HepG2 (cell line): ENCODE data around the gene C11orf24. TPM values are rescaled to one million over a fixed set of nuclear protein-coding genes. Genes with fewer than 3 reads are reported as not detected.

Source experiments
- ATAC-seq: fragments of 200-7000 bp; cut with Tn5 transposase; 3 replicates; pipeline ENCODE4 v1.9.1; 2020; ENCODE audit warnings: mild to moderate bottlenecking, moderate library complexity
- BruUV-seq: library from RNA; stranded (reverse); fragments of 400-500 nt; replicated peaks from 2 replicates; lab custom pipeline; 2021; lab: Mats Ljungman, UMichigan
- CTCF ChIA-PET: fragments of 300-600 bp; formaldehyde crosslinking; extraction: SDS; loops from one replicate; lab custom pipeline; 2021; ENCODE audit warnings: low total read pairs, inconsistent platforms, low intra/inter-chr PET ratio; lab: Yijun Ruan, JAX
- POLR2A ChIA-PET: fragments of 350-600 bp; sonication (Branson Sonifier 250); formaldehyde crosslinking; loops from one replicate; lab custom pipeline; 2020; ENCODE audit warnings: antibody characterized with exemption, inconsistent platforms; lab: Yijun Ruan, JAX
- DNase-seq: peaks from one replicate; pipeline ENCODE4 v3.0.0-alpha.2; 2015; ENCODE audit warnings: low spot score
- FAIRE-seq: peaks from 3 replicates; lab custom pipeline; 2011; peaks lifted over from hg19 to GRCh38; lab: Jason Lieb, UNC
- H2AFZ ChIP-seq: one replicate; pipeline ENCODE4 v1.6.1; 2011; ENCODE audit warnings: low read length, inconsistent platforms
- H3K27ac ChIP-seq: fragments of 300-600 bp; 3 replicates; pipeline ENCODE4 v1.8.0; 2011; ENCODE audit warnings: mixed run types, mild to moderate bottlenecking, mixed read lengths, low read length, inconsistent platforms; ENCODE audit not compliant: insufficient read depth; ENCODE audit errors: extremely low read length
- H3K27me3 ChIP-seq, 2 experiments: fragments of 200-600 bp in 1 of 2; 2 replicates in 1 of 2; 3 replicates in 1 of 2; pipeline versions ENCODE4 v1.6.0 to v1.8.0; 2011; ENCODE audit warnings: low read length in 2 of 2, mild to moderate bottlenecking in 2 of 2, moderate library complexity in 2 of 2, inconsistent platforms in 1 of 2; ENCODE audit not compliant: insufficient read depth in 2 of 2, control insufficient read depth in 1 of 2
- H3K36me3 ChIP-seq, 2 experiments: fragments of 200-600 bp in 1 of 2; replicated peaks in 1 of 2; 2 replicates in 1 of 2; 3 replicates in 1 of 2; pipeline versions ENCODE4 v1.5.1 to v1.8.0; 2011; ENCODE audit warnings: low read length in 2 of 2, inconsistent platforms in 1 of 2; ENCODE audit not compliant: insufficient read depth in 2 of 2, control insufficient read depth in 1 of 2
- H3K4me1 ChIP-seq: 2 replicates; pipeline ENCODE4 v1.5.1; 2012; ENCODE audit warnings: low read length, inconsistent platforms; ENCODE audit not compliant: insufficient read depth
- H3K4me2 ChIP-seq: 2 replicates; pipeline ENCODE4 v1.6.0; 2011; ENCODE audit warnings: low read depth, low read length, inconsistent platforms
- H3K4me3 ChIP-seq, 3 experiments: fragments of 200-600 bp in 1 of 3; sonication (generic), shearing (Covaris generic) in 1 of 3; replicated peaks in 1 of 3; 2 replicates each; pipeline ENCODE4 v1.5.1; 2011 to 2016; ENCODE audit warnings: low read length in 3 of 3, inconsistent platforms in 2 of 3, low read depth in 2 of 3, mild to moderate bottlenecking in 2 of 3, control low read depth in 1 of 3, mixed read lengths in 1 of 3; ENCODE audit not compliant: insufficient read depth in 1 of 3
- H3K79me2 ChIP-seq: one replicate; pipeline ENCODE4 v1.6.1; 2011; ENCODE audit warnings: low read length, inconsistent platforms; ENCODE audit not compliant: insufficient read depth
- H3K9ac ChIP-seq: 2 replicates; pipeline ENCODE4 v1.6.0; 2011; ENCODE audit warnings: mild to moderate bottlenecking, low read depth, low read length, inconsistent platforms; ENCODE audit not compliant: insufficient read depth
- H3K9me3 ChIP-seq: 2 replicates; pipeline ENCODE4 v1.5.1; 2012; ENCODE audit warnings: mild to moderate bottlenecking, low read length
- H4K20me1 ChIP-seq: 2 replicates; pipeline ENCODE4 v1.6.0; 2011; ENCODE audit warnings: inconsistent platforms, mild to moderate bottlenecking, low read length, moderate library complexity; ENCODE audit not compliant: insufficient read depth
- PAWR ChIP-seq: sonication (generic); formaldehyde crosslinking; IDR thresholded peaks from 2 replicates; pipeline ENCODE4 v1.4.0; 2020; ENCODE audit warnings: missing genetic modification reagents, mild to moderate bottlenecking, borderline replicate concordance
- SP2 ChIP-seq: sonication (generic); formaldehyde crosslinking; IDR thresholded peaks from 2 replicates; pipeline ENCODE4 v1.5.1; 2020; ENCODE audit warnings: mild to moderate bottlenecking, missing genetic modification reagents
- YY1 ChIP-seq: IDR thresholded peaks from 2 replicates; pipeline ENCODE4 v1.6.1; 2011; ENCODE audit warnings: low read length, low read depth, moderate library complexity, mild to moderate bottlenecking; ENCODE audit not compliant: insufficient read depth, insufficient replicate concordance
- ZNF572 ChIP-seq: sonication (generic); formaldehyde crosslinking; IDR thresholded peaks from 2 replicates; pipeline ENCODE4 v1.5.1; 2020; ENCODE audit warnings: mild to moderate bottlenecking, missing genetic modification reagents
- ZNF713 ChIP-seq: sonication (generic); formaldehyde crosslinking; IDR thresholded peaks from 2 replicates; pipeline ENCODE4 v1.4.0; 2020; ENCODE audit warnings: mild to moderate bottlenecking, missing genetic modification reagents
- ZNF780A ChIP-seq: sonication (generic); formaldehyde crosslinking; IDR thresholded peaks from 2 replicates; pipeline ENCODE4 v1.8.0; 2022; ENCODE audit warnings: mild to moderate bottlenecking, missing genetic modification reagents, moderate library complexity
- ZNF83 ChIP-seq: sonication (generic); formaldehyde crosslinking; IDR thresholded peaks from 2 replicates; pipeline ENCODE4 v1.4.0; 2020; ENCODE audit warnings: missing genetic modification reagents, mild to moderate bottlenecking, borderline replicate concordance
- WGBS: methylation state at CpG from one replicate; pipeline ENCODE4 v1.1.6; 2017; ENCODE audit warnings: low lambda C conversion rate; 5-methylcytosine and 5-hydroxymethylcytosine counted together
- in situ Hi-C: cut with HindIII; loops from 2 replicates; pipeline ENCODE4 v1.10.0; 2017; ENCODE audit warnings: low pct_unique_long_range_greater_than_20kb; ENCODE audit not compliant: extremely low pct_ligation_motif_present
- intact Hi-C: fragments of 100-400 bp; cut with micrococcal nuclease; formaldehyde crosslinking; loops from one replicate; pipeline ENCODE4 v1.10.0; 2022; ENCODE audit not compliant: unreplicated experiment
- polyA plus RNA-seq, 8 experiments: library from polyadenylated mRNA; depleted of rRNA in 3 of 8; stranded (reverse) in 7 of 8; unstranded in 1 of 8; fragments of >200 nt; fragmentation: Illumina TruSeq in 4 of 8; extraction: Trizol in 4 of 8; gene quantifications; 2 replicates each; pipeline versions ENCODE4 v1.2.1 to v1.2.3, GENCODE V29; 2011 to 2016; ENCODE audit warnings: low read depth in 4 of 8, missing spikeins in 1 of 8, mixed read lengths in 1 of 8; ENCODE audit not compliant: insufficient read depth in 1 of 8
- total RNA-seq, 5 experiments: library from RNA; depleted of rRNA; stranded (reverse); fragments of >200 nt; fragmentation: Illumina TruSeq; extraction: Trizol; gene quantifications; 2 replicates each; pipeline ENCODE4 v1.2.3, GENCODE V29; 2016; ENCODE audit warnings: low read depth in 1 of 5
- TF ChIP-seq, protein P1 (sequence below): sonication (generic); formaldehyde crosslinking; IDR thresholded peaks from 2 replicates; pipeline ENCODE4 v1.9.0; 2021; ENCODE audit warnings: missing genetic modification reagents, borderline replicate concordance
- TF ChIP-seq, protein P2 (sequence below): fragments of 450-650 bp; IDR thresholded peaks from 2 replicates; pipeline ENCODE4 v1.6.1; 2017; ENCODE audit warnings: mild to moderate bottlenecking

Gene C11orf24
- total and polyA plus RNA-seq, 2 of the 13 experiments (the other 11 are each of a cell fraction or from before 2014, with no cell fraction given) = 52.9 to 55.5 TPM

DNA sequence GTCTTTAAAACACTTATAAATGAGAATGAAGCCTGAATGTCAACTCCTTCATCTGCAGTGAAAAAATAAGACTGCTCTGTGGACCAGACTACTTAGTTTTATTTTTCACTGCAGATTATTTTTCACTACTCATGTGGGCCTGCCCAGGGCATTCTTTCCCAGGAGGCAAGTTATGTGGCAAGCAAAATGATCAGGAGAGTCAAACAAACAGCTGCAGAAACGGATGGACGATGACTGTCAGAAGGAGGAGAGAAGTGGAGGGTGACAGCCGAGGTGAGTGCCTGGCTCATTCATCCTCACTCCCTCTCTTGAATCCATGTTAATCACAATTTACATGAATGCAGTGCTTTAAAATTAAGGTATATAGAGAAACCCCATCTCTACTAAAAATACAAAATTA is 34.9 kb upstream of the C11orf24 start:
- TF ChIP-seq ZNF713 (CRISPR knock-in tag) (no peak), PAWR (CRISPR knock-in tag) (no peak), ZNF780A (CRISPR knock-in tag) (no peak), SP2 (CRISPR knock-in tag) (no peak), ZNF572 (no peak), YY1 (no peak), ZNF83 (CRISPR knock-in tag) (no peak)
- TF ChIP-seq, protein P1, sequence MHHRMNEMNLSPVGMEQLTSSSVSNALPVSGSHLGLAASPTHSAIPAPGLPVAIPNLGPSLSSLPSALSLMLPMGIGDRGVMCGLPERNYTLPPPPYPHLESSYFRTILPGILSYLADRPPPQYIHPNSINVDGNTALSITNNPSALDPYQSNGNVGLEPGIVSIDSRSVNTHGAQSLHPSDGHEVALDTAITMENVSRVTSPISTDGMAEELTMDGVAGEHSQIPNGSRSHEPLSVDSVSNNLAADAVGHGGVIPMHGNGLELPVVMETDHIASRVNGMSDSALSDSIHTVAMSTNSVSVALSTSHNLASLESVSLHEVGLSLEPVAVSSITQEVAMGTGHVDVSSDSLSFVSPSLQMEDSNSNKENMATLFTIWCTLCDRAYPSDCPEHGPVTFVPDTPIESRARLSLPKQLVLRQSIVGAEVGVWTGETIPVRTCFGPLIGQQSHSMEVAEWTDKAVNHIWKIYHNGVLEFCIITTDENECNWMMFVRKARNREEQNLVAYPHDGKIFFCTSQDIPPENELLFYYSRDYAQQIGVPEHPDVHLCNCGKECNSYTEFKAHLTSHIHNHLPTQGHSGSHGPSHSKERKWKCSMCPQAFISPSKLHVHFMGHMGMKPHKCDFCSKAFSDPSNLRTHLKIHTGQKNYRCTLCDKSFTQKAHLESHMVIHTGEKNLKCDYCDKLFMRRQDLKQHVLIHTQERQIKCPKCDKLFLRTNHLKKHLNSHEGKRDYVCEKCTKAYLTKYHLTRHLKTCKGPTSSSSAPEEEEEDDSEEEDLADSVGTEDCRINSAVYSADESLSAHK = no peak
- TF ChIP-seq, protein P2, sequence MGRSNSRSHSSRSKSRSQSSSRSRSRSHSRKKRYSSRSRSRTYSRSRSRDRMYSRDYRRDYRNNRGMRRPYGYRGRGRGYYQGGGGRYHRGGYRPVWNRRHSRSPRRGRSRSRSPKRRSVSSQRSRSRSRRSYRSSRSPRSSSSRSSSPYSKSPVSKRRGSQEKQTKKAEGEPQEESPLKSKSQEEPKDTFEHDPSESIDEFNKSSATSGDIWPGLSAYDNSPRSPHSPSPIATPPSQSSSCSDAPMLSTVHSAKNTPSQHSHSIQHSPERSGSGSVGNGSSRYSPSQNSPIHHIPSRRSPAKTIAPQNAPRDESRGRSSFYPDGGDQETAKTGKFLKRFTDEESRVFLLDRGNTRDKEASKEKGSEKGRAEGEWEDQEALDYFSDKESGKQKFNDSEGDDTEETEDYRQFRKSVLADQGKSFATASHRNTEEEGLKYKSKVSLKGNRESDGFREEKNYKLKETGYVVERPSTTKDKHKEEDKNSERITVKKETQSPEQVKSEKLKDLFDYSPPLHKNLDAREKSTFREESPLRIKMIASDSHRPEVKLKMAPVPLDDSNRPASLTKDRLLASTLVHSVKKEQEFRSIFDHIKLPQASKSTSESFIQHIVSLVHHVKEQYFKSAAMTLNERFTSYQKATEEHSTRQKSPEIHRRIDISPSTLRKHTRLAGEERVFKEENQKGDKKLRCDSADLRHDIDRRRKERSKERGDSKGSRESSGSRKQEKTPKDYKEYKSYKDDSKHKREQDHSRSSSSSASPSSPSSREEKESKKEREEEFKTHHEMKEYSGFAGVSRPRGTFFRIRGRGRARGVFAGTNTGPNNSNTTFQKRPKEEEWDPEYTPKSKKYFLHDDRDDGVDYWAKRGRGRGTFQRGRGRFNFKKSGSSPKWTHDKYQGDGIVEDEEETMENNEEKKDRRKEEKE = no peak
- no peaks in the 10 kb centered on the region for H3K27me3 ChIP-seq
- H3K4me2 ChIP-seq = no peak overlapping the region
- BruUV-seq = no TSS peak
- ATAC-seq = no peak
- no peak overlapping the region for H3K4me3 ChIP-seq
- intact Hi-C loops (no loop called here), in situ Hi-C loops (no loop called here)
- H3K79me2 ChIP-seq = peaks cover 8% of the 10 kb centered on the region
- H2AFZ ChIP-seq = no peak overlapping the region
- DNase-seq = no peak
- no peaks in the 10 kb centered on the region for H3K9me3 ChIP-seq
- ChIA-PET CTCF (no interaction called here), POLR2A (no interaction called here)
- no peak for FAIRE-seq
- no peaks in the 10 kb centered on the region for H4K20me1 ChIP-seq
- H3K27ac ChIP-seq = no peak overlapping the region
- H3K36me3 ChIP-seq = peaks cover 2 to 17% of the 10 kb centered on the region in 2 experiments; a peak in 3 of 5 replicates
- no peak overlapping the region for H3K9ac ChIP-seq
- peaks cover 71% of the 10 kb centered on the region for H3K4me1 ChIP-seq
- WGBS = 92% methylated on average over 3 of the region's 3 CpGs
